Suprapubic skin (tissue), 3 donors: ENCODE data around the gene PUM1.

ENCODE experiments used
- CTCF ChIP-seq, 2 donors: fragments of 200-600 bp in 1 of 2; fragments of 450-650 bp in 1 of 2; sonication (generic) in 1 of 2; IDR thresholded peaks; one replicate each; pipeline ENCODE4 v1.5.1; 2016 to 2019; ENCODE audit warnings: antibody characterized with exemption in 2 of 2, mild to moderate bottlenecking in 1 of 2, moderate library complexity in 1 of 2
- EP300 ChIP-seq: sonication (generic); formaldehyde crosslinking; IDR thresholded peaks from one replicate; pipeline ENCODE4 v1.6.1; 2017; ENCODE audit warnings: antibody characterized with exemption

GRCh38 chr1:30940541-30940940 is 125.0 kb downstream of the PUM1 start:
- TF ChIP-seq CTCF (IDR thresholded peaks at IDR 0.05) (no peak), EP300 (no peak)
